Left renal cortex interstitium (tissue), 4 donors: ENCODE measurements around the gene KIAA1191. TPM values are rescaled to one million over a fixed set of nuclear protein-coding genes. Genes with fewer than 3 reads are reported as not detected.

ENCODE experiments used
- DNase-seq, 4 donors: peaks; one replicate each; pipeline ENCODE4 v3.0.0-alpha.2; 2013; ENCODE audit warnings: low read depth in 4 of 4, low spot score in 2 of 4, missing footprints in 1 of 4
- polyA plus RNA-seq, 4 donors: library from polyadenylated mRNA; unstranded; fragments of 120-200 nt; gene quantifications; one replicate each; pipeline ENCODE4 v1.2.1, GENCODE V29; 2013; ENCODE audit not compliant: insufficient read length in 4 of 4

KIAA1191 gene
- polyA plus RNA-seq, 4 donors: 138 to 171 (median 160) TPM

DNA sequence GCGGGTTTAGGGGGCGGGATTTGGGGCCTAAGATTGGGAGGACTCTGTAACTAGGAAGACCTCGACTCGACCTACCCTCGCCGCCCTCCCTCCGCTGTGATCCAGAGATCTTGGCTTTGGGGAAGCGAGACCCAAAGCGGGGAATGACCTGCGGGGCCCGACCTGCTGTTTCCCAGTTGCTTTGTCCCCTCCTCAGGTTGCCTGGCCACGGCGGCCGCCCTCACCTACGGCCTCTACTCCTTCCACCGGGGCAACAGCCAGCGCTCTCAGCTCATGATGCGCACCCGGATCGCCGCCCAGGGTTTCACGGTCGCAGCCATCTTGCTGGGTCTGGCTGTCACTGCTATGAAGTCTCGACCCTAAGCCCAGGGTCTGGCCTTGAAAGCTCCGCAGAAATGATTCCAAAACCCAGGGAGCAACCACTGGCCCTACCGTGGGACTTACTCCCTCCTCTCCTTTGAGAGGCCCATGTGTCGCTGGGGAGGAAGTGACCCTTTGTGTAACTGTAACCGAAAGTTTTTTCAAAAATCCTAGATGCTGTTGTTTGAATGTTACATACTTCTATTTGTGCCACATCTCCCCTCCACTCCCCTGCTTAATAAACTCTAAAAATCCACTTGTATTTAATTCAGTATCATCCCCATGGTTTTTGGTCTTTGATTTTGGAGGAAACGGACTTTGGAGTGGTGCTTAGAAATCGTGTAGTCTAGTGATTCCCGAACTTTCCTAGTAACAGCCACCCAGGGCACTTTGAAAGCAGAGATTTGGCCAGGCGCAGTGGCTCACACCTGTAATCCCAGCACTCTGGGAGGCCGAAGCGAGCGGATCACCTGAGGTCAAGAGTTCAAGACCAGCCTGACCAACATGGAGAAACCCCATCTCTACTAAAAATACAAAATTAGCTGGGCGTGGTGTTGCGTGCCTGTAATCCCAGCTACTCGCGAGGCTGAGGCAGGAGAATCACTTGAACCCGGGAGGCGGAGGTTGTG lies 27.9 kb upstream of the KIAA1191 start:
- DNase-seq: no peak

DNA sequence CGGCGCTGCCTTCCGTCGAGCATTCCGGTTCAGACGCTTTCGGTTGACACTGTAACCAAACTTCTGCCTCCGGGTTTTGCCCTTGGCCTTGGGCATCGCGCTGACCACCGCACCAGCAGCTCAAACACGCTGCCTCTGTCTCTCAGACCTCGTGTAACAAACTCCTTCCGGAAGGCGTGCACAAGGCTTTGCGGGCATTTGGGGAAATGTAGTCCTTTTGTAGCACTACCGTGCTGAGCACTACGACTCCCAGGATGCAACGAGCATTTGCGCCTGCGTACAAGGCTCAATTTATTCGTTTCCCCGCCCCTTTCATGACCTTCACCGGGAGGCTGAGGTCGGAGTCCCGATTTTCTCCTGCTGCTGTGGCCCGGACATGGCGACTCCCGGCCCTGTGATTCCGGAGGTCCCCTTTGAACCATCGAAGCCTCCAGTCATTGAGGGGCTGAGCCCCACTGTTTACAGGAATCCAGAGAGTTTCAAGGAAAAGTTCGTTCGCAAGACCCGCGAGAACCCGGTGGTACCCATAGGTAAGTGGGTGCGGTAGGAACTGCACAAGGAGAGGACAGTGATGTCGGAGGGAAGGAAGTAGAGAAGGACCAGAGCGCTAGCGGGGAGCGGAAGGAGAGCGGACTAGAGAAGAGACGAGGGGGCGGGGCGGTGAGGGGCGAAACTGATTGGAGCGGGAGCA lies 27.0 kb upstream of the KIAA1191 start, which contains the start of the genes HIGD2A and NOP16:
HIGD2A (plus strand) TSS at position 308 of the 691 bp plus-strand sequence; CDS start at position 377, 69 bp downstream.
NOP16 (minus strand) TSS at position 155 of the 691 bp plus-strand sequence; CDS start at position 96, 59 bp downstream.
- peak; percentile 97 to 99 (median 98) for DNase-seq

DNA sequence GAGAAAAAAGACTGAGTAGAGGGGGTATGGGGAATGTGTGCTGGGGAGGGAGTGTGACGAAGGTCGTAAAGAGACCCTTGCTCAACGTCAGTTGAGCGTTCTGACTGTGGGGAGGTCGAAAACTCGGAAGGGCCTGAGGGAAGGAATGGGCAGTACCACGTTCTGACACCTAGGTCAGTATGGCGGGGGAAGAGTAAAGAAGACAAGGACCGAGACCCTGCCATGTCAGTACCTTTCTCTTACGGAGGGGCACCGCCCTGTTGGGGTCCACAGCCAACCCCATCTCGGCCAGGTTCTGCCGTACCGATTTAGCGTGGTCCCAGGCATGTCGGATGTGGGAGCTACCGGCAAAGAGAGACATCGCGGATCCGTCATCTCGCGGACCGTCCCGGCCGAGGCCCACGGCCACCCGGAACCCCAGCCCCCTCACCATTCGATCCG lies 26.5 kb upstream of the KIAA1191 start:
- DNase-seq: no peak

DNA sequence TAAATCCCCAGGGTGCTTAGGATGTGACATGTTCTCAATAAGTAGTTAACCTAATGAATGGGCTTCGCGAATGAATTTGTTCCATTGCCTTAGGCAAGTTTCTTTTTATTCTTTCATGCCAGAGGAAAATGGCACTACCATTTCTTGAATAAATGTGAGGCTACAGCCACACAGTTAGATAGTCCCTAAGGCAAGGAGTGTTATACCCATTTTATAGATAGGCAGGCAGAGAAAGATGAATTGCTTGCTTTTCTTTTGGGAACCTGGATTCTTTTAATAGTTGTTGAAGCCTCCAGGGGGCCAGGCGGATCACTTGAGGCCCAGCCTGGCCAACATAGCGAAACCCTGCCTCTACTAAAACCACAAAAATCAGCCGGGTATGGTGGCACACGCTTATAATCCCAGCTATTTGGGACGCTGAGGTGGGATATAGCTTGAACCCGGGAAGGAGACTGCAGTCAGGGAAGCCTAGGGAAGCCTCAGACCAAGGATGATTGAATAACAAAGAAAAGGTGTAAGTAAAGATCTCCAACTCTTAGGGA lies 25.9 kb upstream of the KIAA1191 start:
- no peak for DNase-seq

DNA sequence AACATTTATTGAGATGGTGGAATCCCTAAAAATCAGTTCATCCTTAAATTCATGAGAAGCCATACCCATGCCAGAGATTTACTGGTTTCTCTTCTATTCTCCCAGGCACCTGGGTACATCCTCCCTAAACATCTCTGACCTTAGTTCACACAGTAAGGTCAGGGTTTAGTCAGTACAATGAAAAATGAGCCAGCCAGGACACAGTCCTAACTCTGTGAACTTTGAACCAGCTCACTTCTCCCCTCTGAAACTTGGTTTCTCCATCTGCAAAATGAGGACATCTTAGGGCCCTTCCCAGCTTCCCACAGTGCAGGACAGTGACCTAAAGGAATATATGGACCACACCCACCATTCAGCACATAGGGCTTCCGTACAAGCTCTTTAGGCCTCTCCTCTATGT lies 24.9 kb upstream of the KIAA1191 start:
- no peak for DNase-seq

DNA sequence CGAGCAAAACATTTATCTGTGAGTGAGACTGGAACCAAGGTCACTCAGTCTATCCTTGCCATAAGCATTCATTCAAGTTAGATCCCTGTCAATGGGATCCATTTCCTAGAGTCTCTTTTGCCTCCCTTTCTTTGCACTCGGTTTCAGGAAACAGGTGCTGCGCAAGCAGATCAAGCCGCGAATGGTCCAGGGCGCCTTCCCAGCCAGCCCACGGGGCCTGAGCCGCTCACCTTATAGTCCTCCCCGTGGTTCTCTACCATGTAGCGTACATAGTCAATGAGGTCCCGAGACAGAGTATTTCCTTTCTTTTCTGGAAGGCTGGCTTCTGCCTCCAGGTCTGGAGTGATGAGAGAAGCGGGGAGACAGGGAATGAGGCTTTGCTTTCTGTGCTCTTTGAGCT lies 23.4 kb upstream of the KIAA1191 start:
- DNase-seq: no peak

DNA sequence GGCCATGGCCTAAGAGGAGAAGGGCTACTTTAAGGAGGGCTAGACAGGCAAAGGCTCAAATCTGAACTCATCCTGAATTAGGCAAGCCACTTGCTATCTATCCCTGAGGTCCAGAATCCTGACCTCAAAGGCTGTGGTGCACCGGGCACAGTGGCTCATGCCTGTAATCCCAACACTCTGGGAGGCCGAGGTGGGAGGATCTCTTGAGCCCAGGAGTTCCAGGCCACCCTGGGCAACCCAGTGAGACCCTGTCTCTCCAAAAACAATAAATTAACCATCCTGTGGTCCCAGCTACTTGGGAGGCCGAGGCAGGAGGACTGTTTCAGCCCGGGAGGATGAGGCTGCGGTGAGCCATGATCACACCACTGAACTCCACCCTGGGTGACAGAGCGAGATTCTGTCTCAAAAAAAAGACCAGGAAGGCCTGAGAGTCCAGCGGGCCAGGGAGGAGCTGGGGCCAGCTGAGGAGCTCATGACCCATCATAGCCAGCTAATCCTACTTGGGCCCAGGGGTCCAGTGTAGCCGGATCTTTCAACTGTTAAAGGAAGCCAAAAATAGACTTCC lies 22.9 kb upstream of the KIAA1191 start:
- no peak for DNase-seq

DNA sequence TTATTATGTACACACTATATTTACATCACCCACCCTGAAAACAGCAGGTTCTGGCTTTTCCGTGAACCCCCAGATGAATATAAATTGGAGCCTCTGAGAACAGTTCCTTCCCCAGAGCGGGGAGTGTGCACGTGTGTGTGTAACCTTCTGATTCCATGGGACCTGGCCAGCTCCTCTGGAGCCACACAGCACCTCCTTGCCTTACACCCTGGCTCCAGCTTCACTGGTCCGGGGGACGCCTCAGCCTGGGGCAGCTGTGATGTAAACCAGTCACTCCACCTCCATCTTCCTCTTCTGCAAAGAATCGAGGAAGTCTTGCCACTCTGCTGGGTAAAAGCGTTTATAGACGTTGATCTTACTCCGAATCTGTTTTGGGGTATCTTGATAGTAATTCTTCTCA lies 22.4 kb upstream of the KIAA1191 start:
- DNase-seq: no peak

DNA sequence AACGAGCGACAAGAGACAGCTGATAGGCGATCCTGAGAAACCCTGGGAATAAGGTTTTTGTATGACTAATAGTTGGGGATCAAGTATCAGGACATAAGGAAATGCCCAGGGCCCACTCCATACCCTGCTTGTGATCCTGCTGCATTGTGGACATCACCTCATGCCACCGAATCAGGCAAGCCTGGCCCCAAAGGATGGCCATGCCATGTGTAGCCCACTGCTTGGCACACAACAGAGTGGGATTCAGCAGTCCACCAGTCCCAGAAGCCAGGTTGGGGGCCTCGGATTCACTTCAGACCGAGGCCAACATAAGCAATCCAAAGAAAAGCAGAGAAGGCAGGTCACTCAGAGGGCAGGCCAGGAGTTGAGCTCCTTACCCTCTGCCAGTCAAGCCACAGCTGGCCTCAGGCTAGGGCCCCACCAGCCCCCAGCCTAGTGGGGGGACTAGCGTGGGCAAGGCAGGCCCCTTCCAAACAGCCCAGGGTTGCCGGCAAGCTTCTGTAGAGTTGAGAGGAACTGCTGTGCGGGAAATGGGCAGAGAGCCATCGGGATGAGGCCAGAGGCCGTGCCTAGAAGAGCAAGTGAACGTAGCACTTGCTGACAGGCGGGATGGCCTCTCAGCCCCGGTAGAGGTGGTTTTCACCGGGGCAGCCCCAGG lies 21.8 kb upstream of the KIAA1191 start:
- DNase-seq: no peak

DNA sequence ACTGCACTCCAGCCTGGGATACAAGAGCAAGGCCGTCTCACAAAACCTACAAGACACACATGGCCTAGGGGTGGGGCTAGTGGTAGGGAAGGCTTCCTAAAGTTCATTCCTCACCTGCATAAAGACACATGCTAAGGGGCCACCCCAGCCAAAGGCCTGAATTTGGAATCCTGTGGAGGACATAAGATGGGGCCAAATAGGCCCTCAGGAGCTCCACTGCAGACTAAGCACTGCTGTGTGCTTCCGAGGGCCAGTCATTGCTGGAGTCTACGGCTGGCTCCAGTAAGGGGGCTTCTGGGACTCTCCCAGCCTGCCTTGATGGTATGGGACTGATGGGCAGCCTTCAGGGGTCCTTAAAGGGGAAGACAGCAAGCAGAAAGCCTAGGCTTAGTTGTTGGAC lies 21.2 kb upstream of the KIAA1191 start:
- DNase-seq: no peak

DNA sequence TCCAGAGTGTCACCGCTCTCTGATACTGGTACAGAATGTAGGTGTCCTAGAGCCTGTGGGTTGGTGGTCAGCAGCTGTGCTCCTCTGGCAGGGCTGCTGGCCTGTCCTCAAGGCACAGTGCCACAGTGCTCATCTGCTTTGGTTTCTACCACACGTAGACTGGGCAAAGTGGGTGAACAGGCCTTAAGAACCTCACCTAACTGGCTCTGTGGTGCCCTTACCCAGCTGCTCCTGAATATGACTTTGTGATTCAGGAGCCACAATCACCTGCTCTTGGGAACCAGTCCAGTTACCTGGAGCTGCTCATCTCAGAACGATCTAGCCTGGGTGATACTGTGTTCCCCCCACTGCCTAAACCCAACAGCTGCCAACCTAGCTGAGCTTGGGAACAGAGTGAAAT lies 20.4 kb upstream of the KIAA1191 start:
- DNase-seq: no peak

DNA sequence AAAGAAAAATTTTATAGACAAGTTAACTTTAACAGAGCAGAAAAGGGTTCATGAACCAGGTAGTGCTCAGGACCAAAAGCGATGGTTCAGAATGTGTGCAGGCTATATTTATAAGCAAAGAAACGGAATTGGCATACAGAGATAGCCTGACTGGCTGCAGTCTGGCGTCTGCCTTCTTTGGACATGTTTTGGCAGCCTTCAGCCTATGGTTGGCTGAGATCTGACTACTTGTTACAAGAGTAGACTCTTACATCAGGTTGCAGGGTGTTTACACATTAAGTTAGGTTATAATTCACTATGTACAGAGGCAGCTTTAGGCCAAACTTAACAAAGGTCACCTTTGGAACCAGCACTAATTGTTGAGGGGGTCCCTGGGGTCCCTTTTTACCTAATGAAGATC lies 19.9 kb upstream of the KIAA1191 start:
- no peak for DNase-seq

DNA sequence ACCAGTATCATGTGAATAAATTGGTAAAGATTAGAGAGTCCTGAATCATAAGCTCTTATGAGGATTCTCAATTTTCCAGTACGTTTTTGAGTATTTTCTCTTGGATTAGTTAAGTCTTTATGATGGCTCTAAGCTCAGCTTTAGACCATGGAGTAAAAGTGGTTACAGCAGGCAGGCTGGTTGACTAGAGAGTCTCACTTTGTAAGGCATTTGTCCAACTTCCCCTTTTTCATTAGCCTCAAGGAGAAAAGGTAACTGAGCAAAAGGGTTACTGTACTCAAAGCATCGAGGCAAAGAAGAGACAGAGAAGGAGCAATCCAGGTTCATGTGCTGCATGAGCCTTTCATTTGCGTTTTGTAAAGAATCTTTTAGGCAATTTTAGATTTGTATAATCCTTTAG lies 18.3 kb upstream of the KIAA1191 start:
- DNase-seq: no peak

DNA sequence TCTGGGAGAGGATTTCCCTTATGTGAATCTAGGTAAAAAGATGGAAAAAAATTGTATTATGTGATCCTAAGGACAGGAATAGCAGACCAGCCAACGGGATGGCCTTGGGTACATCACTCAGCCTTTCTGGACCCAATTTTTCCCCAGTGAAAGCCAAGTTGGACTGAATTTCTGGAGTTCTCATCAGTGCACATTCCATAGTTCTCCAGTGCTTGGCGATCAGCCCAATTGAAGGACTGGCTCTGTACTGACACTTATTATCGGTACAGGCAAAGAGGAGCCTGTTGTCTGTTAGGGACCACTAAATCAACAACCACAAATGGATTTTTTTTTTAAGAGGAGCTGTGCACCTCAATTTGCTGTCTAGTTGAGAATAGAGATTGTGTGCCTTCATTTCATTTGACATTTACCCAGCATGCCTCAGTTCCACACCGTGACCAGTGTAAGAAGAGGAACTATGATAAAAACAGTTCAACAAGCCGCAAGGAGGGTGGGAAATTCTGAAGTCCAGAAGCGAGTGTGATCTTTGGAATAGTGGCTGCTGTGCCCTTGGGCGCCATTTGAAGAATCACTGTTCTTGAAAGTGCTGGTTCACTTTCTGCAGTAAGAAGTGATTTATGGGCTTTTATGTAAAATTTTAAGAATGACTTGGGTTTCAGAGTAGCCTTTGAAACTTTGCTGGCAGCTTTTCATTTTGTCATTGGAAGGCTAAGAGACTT lies 11.7 kb upstream of the KIAA1191 start:
- no peak for DNase-seq

DNA sequence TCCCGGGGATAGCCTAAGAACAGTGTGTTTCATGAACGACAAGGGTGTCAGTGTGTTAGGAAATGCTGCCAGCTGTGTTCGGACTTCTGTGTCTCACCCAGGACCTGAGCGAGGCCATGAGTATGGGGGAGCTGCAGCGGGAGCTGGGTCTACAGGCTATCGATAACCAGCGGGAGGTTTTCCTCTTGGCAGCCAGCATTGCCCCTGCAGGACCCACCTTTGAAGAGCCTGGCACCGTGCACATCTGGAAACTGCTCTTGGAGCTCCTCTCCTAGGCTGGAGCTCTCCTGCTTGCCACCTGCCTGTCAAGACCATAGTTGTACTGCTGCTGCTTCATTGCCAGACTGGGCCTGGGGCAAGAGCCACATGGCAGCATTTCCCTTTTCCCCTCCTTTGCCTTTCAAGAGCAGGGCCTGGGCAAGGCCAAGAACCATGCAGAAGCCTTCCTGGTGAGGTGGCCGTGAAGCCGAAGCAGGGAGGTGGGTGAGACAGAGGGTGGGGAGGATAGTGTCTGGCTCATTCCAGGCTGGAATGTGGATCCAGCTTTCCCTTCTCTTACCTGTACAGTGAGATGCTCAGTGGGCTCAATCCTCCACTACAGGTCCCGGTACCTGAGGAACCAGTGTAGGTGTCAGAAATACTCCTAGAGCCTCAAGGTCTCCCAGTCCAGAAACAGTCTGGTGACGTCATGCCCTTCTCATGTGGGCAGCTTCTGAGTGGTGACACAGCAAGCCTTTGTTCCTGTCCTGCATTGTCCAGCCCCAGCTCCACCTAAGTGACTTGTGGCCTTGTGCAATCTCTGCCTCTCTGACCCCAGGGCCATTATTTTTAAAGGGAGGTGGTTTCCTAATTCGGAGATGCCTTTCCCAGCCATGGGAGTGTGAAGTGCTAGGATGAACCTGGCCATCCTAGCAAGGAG lies 10.3 kb upstream of the KIAA1191 start:
- no peak for DNase-seq

DNA sequence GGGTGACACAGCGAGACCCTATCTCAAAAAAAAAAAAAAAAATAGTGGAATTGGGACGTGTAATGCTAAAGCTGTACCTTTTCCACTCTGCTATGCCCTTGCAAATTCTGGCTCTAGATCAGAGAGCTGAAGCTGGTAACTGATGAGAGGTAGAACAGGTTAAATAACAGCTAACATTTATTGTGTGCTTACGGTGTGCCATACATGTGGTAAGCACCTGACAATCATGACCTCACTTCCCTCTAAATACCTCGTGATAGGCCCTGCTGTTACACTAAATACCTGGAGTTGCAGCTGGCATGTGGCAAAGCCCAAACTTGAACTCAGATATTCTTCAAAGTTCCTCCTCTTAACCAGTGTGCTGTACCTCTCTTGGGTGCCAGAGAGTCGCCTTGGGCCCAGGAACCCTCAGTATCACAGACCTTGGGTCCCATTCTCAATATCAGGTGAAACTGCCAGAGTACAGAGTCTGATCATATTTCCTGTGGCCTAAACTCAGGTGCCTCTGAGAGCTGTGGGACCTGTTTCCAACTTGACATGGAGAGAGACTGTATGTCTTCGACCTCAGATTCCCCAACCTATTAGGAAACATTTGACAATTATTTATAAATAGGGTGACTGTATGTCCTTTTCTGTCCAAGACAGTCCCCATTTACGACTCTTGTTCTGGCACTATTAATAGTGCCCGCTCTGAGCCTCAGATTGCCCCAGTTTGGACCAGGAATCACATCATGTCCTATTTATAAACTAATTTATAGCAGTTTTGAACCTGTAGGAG lies 8.6 kb upstream of the KIAA1191 start:
- DNase-seq: no peak

DNA sequence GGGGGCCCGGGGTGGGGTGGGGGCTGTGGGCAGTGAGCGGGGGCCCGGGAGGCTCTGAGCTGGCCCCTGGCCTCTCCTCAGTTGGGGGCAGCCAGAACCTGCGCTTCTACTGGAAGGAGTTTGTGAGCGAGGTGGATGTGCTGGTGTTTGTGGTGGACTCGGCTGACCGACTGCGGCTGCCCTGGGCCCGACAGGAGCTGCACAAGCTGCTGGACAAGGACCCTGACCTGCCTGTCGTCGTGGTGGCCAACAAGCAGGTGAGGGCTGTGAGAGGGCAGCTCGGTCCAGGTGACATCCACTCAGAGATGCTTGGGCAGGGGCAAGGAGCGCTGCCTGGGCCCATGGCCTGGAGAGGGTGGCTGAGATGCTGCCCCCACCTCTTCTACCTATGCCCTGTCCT lies 7.2 kb upstream of the KIAA1191 start:
- DNase-seq: no peak
